HG03432 (cell line): Measurements from ENCODE around the gene ADK.

Experiments
- ATAC-seq: cut with Tn5 transposase; IDR thresholded peaks from one replicate; pipeline ENCODE4 v1.9.1; 2021; ENCODE audit warnings: mild to moderate bottlenecking, moderate library complexity; ENCODE audit not compliant: unreplicated experiment

The ADK gene

DNA sequence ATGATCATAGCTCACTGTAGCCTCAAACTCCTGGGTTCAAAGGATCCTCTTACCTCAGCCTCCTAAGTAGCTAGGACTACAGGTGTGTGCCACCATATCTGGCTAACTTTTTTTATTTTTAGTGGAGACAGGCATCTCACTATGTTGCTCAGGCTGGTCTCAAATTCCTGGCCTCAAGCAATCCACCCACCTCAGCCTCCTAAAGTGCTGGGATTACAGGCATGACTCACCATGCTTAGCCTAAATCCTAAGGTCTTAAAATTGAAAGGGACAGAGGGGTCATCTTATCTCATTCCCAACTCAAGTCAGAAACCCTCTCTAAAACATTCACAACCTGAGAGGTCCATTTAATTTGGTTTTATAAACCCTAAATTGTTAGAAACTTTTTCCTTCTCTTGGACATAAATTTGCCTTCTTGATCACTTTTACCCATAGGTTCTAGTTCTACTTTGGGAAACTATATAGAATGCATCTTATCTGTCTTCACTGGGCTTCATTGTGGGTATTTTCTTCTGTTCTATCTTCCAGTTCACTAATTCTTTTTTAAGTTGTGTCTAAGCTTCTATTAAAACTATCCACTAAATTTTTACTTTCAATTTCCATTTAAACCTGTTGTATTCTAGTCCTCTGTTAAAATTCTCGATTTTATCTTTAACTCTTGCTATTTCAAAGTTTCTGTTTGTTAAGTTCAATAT is 492.0 kb downstream of the ADK start:
- ATAC-seq = no peak

DNA sequence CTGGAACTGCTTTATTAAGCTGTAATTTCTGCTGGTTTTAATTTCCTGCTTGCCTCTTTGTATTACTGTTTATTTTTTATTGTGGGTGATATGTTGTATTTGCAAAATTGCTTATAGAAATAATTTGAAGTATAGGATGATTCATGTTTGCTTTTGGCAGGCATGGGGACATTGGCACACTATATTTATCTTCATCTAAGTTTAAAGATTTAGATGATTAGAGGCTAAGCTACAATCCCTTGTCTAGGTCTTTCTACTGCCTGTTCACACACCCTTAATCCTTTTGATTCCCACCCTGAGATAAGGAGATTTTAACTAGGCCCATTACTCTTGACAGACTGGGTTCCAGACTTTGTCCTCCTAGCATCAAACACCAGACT is 492.6 kb downstream of the ADK start:
- ATAC-seq = no peak

GRCh38 chr10:74644738-74645137 is 493.7 kb downstream of the ADK start:
- ATAC-seq = no peak

DNA sequence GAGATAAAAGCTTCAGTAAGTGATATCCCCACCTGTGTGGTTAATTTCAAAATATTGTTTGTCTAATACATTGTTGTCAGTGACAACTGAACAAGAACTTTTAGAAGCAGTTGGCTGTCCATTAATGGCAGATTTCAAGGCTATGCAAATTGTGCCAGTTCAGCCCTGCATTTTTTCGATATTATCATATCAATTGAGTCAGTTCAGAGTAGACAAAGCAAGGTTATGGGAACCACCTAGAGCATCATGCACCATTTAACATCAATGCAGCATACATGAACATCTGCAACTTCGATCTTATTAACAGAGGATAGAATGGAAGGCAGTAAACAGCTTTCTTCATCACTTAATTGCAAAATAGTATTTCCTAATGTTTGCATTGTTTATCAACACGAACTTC is 494.7 kb downstream of the ADK start:
- no peak for ATAC-seq

DNA sequence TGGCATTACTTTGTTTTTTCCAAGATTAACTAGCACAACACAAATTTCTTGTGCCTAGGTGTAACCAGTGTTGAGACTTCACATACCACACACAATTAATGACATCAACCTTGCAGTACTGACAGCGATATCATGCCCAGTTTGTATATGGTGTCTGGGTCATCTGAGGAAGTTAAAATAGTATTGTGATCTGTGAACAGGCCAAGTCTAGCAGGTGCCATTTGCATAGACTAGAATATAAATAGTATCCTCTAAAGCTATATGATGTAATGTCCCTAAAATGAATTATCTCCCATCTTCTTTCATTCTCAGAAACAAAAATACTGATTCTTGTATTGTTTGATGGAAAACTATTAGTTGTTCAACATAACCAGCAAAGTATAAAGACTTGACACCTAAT is 499.6 kb downstream of the ADK start:
- no peak for ATAC-seq

- ATAC-seq = no peak
These were observed 500.5 kb downstream of the ADK start for GRCh38 chr10:74651565-74651964.

DNA sequence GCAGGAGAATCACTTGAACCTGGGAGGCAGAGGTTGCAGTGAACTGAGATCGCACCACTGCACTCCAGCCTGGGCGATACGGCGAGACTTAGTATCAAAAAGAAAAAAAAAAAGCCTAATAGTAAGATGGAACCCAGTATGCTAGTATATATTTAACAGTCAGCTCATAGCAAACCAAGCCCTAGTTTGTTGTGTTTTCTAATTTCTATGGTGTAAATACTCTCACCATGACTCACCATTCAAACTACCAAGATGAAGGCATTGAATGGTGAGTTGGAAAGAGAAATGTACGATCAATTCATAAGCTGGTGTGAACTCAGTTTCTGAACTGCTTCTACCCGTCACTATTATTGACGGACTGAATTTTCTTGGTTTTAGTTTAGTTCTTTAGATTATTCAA is 501.6 kb downstream of the ADK start:
- no peak for ATAC-seq

- ATAC-seq = no peak
These were observed 507.5 kb downstream of the ADK start for GRCh38 chr10:74658511-74658910.

DNA sequence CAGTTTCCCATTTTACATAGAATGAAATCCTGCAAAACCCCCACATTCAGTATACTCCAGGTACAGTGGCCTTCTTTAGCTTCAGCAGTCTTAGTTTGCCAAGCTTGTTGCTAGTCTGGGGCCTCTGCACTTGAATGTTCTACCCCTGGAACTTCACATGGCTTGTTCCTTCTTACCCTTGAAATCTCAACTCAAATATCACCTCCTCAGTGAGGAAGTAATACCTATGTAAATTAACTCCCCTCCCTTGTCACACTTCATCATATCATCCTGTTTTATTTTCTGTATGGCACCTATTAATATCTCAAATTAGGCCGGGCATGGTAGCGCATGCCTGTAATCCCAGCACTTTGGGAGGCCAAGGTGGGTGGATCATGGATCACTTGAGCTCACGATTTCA is 511.6 kb downstream of the ADK start:
- ATAC-seq = no peak

GRCh38 chr10:74669210-74669609 is 518.2 kb downstream of the ADK start:
- no peak for ATAC-seq

GRCh38 chr10:74671716-74672115 is 520.7 kb downstream of the ADK start:
- ATAC-seq = no peak

- no peak for ATAC-seq
These were observed 521.6 kb downstream of the ADK start for GRCh38 chr10:74672430-74673165.

DNA sequence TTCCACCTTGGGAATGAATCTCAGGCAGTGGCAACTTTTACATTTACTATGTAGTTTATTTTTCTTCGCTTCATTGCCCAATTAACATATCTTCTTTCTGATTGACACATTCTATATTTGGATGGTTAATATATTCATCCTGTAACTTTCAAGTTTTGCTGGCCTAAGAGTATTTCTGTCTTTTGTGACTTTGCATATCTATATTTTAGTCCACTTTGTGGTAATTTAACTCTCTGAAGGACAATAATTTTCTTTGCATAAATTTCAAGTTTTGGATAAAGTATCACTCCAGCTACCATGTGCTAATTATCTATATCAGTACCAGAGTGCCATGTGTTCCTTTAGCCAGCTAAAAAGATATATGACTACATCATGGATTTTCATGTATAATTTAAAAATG is 523.9 kb downstream of the ADK start:
- ATAC-seq = peak; percentile 31

- no peak for ATAC-seq
These were observed 524.5 kb downstream of the ADK start for GRCh38 chr10:74675484-74675883.

GRCh38 chr10:74677951-74678350 is 526.9 kb downstream of the ADK start:
- peak; percentile 82 for ATAC-seq

DNA sequence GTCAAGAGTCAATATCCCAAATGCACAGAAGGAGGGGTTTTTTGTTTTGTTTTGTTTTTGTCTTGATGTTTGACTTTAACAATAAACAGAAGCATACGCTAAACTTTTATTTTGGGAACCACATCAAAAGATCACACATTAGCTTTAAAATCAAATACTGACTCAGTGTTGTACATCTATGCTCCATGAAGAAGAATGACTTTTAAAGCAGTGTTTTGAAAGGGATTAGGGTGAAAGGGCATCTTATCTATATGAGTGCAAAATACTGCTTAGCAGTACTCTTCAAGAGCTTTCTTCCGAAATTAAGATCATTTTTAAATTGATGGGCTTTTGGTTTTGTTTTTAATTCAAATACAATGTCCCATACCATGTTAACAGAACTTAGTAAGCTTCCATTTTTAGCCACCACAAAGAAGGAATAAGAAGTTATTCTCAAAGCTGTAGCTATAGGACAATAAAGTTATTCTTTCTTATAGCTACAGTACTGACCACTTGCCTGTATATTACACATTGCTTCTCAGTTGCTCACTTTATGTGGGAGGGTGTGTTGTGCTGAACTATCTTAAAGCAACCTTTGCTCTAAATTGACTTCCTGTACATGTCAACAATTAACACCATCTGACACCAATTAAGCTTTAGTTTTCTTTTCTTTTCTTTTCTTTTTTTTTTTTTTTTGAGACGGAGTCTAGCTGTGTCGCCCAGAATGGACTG is 531.1 kb downstream of the ADK start:
- no peak for ATAC-seq

DNA sequence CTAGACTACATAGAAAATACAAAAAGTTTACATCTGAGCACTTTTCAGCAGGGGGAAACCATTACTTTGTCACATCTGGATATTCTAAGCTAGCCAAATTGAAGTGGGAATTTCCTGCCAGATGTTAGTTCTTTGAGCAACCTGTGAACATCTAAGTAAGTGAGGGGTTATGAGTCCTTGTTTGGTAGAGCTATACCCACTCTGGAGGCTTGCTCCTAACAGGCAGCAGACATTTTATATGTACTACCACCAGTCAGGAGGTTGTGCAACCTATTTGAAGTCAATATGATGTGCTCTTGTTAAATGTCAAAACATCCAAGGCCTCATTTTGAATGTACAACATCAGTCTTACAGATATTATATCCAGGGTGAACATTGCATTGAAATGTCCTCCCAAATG is 532.0 kb downstream of the ADK start:
- ATAC-seq = no peak

DNA sequence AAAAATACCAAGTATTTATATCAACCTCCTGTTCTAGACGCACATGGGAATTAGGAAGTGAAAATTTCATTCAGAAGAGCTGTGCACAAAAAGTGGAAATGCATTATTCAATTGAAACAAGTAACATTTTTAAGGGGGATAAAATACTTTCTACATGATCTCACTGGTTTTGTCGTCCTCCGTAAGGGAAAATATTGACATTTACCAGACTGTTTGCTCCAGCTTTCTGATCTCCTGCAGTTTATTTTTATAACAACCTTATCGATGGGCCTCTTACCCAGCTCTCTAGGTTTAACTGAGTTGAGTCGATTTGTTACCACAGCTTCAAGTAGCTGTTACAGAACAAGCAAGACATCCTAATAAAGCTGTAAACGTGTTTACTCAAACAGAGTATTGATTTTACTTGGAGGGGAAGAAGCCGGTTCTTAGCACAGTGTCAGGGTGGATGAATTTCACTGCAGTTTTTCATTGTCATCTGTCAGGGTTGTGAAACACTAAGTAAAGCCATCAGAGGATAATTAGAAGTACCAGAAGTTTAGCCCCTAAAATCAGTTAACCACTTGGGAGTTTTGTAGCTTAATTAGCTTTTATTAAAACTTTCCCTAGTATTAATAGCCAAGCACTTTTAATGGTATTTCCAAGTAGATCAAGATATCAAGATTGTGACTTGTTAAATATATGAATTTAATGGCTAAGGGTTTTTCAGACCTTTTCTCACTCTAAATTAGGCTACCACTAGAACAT is 532.8 kb downstream of the ADK start:
- no peak for ATAC-seq

GRCh38 chr10:74684462-74684861 is 533.4 kb downstream of the ADK start:
- no peak for ATAC-seq

DNA sequence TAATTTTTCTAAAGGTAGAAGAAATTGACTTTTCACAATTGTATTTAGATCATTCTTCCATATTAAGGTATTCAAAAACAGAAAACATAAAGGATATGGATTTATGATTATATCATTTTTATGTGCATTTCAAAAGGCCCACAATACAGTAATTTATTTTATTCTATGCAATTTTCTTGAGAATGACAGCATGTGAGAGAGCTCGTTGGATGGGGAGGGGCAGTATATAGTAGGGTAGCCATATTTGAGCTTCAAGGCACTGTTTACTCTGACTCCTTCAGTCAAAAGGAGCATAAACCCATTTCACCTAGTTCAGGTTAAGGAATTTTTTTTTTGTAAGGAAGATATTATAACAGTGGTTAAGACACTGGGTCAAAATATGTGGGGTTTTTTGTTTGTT is 534.5 kb downstream of the ADK start:
- no peak for ATAC-seq

DNA sequence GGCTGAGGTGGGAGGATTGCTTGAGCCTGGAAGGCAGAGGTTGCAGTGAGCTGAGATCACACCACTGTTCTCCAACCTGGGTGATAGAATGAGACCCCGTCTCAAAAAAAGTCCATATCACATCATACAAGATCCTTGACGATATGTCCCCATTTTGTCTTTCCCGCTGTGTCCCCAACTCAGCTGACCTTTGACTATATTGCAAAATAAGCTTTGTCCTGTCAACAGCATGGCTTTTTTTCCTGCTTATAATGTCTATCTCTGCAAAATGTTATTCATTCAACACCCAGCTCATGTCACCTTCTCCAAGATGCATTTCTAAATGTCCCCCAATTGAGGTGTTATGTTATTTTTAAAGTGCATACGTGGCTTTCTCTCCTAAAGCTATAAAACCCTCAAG is 539.4 kb downstream of the ADK start:
- no peak for ATAC-seq
